Measurements from ENCODE around the gene CRHR2.
"Not testable (repeated sequence)": the region's sequence is repeated elsewhere in the genome, so short reads cannot be mapped to it uniquely, and the experiment has no call there.

The CRHR2 gene
- 0 reads per million in 2 experiments for total RNA-seq

DNA sequence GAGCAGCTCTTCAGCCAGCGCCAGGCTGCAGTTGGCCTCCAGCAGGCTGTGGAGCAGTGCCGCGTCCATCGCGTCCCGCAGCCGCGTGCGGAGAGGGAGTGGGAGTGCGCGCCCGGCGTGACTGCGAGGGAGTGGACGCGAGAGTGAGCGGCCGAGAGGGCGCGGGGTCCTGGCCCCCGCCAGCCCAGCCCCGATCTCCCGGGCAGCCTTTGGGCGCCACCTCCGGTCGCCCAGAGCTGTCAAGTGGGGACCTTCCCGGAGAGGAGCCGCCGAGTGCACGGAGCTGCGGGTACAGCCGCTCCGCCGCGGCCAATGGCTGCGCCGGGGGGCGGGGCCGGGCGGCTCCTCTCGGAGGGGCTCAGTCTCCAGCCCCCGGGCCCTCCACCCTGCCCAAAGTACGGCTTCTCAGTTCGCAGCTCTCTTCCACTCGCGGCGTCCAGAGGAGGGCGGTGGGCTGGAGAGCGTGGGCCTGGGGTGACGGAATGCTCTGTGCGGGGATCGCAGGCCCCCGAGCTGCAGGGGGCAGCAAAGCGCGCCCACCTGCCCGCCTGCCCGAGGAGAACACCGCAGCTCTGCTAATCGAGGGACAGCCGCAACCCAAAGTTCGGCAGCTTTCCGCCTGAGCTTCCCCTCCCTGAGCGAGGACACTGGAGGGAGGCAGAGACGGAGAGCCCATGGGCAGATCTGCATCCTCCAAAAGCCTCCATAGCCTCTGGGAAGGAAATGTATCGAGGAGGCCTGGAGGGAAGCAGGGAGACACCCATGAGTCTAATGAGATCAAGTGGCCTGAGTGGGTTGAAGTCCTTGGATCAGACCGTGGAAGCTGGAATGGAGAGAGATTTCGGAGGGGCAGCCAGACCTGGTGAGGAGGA lies at the start of gene CRHR2:
Gene CRHR2, minus strand, starts transcription at position 245 of the 872 bp plus-strand sequence. Its CDS starts 176 bp downstream, at position 69.
- DNase-seq (ENCODE audit: low read depth), result no peak

DNA sequence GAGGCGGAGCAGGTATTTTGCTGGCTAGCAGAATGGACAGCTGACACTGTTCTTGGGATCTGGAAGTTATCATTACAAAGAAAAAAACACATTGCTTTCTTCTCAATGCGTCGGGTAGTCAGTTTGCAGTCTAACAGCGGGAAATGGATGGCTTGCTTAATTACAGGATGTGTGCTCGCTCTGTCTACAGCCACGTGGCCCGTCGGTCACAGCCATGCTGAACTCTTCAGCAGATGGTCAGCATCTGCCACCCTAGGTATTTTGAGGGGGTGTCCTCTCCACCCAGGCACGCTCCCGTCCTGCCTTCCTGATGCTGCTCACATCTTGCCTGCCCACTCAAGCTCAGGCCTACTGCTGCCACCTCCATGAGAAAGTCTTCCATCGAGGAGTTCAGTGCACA lies 49.3 kb upstream of the CRHR2 start:
- DNase-seq (ENCODE audit: low read depth), result no peak

DNA sequence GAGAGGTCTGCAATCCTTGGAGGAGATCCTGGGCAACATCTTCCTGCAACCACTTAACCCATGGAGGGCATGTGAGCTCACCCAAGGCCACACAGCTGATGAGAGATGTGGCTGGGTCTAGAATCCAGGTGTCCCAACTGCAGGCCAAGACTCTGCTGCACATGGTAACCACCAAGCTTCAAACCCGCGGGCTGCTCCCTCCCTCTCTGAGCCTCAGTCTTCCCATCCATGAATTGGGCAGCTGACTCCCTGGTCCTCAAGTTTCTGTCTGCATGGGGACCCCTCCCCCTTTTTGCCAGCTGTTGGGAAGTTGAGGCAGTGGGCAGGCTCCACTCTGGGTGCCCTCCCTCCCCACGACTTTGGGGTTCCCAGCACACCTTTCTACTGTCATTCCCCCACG lies 48.7 kb upstream of the CRHR2 start:
- DNase-seq (ENCODE audit: low read depth), result no peak

DNA sequence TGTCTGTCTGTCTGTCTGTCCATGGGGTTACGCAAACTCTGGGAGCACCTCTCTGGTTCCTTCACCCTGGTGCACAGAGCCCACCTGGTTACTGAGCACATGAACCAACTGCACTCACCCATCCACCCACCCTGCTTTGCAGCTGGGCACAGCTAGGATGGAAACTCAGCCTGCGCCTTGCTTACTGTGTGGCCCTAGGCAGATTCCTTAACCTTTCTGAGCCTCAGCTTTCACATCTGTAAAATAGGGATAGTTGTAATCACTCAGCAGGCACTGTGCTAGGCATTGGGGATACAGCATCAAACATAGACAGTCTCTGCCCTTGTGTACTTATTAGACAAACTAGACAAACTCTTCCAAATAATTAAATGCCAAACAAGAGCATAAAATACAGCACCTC lies 47.8 kb upstream of the CRHR2 start:
- no peak for DNase-seq (ENCODE audit: low read depth)

DNA sequence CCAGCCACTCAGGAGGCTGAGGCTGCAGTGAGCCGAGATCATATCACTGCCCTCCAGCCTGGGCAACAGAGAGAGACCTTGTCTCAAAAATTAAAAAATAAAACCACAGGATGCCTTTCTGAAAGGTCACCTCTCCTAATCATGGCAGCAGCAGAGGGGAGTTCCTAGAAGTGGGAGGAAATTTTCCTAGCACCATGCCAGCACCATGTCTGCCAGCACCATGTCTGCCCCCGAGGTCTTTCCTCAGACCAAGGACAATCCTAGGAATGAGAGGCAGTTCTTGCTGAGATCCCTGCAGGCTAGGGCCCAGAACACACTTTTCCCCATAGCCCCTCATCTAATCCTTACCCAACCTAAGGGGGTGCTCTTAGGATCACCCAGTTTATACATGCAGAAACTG lies 47.4 kb upstream of the CRHR2 start:
- DNase-seq (ENCODE audit: low read depth), result no peak

DNA sequence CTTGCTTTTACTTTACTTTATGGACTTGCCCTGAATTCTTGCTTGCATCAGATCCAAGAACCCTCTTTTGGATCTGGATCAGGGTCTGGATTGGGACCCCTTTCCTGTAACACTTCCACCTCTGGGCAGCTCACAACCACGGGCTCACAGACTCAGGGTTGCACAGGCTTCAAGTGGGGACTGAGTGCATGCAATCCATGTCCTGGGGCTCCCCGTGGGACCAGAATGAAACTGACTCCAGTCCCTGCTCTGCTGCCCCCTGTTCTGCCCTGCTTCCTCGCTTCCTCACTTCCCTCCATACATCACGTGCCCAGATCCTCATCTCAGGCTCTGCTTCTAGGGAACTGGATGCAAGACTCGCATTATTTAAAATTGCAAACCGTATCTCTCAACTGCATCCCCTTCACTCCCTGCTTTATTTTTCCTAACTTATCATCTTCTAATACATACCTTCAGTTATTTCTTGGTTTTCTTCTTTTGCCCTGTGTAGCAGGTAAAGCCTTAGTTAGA lies 46.4 kb upstream of the CRHR2 start:
- no peak for DNase-seq (ENCODE audit: low read depth)

DNA sequence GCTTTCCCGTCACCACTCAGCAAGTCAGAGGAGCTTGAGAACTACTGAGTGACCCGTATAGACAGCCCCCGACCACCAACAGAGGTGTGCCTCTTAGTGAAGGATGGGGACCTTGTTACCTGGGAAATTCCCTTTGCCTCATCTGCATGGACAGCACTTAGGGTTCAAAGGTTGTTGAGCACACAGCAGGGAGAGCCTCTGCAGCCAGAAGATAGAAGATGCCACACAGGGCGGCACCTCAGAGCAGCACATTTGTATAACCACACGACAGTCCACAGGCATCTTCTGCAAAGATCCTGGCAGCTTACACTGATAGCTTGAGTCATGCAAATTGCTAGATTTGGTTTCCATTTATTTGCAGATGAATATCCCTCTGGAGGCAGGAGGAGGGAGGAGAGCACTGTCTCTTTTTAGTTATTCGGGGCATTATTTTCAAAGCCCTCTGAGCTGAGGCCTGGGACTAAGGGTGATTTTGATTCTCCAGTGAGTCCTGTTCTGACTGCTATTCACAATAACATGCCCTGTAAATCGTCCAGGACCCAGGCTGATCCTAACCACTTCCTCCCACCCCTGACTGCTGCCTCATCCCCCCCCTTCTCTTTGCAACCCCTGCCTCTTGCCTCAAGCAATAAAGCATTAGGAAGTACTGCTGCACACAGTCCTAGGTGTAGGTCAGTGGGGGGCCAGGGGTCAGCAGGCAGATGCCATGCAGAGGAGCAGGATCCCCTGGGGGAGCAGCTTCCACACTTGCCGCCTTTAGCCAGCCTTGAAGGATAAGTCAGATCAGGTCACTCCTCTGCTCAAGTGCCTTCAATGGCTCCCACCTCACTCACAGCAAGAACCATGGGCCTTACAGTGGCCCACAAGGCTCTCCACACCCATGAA lies 45.0 kb upstream of the CRHR2 start:
- peak; percentile 47 for DNase-seq (ENCODE audit: low read depth)

DNA sequence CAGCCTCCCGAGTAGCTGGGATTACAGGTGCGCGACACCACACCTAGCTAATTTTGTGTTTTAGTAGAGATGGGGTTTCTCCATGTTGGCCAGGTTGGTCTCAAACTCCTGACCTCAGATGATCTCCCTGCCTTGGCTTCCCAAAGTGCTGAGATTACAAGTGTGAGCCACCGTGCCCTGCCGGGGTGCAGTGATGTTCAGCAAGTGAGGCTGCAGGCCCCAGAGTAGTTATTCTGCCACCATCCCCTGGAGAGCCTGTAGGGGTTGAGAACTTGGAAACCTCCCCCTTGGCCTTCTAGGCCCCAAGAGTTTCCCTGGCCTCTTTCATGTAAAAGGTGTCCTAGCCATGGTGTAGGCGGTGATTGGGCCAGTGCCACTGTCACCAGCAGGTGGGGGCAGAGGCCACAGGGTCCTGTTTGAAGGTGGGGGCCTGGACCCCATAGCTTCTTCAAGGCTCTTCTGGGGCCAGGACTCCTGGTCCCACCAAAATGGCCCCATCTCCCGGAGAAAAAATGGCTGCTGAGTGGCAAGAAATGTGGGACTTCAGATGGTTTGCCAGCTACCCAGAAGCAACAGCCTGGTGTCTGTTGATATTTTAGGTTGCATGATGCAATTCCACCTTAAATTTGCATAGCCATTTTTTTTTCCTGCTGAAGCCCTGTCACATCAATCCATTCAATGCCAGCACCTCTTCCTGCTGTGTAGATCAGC lies 44.2 kb upstream of the CRHR2 start:
- DNase-seq (ENCODE audit: low read depth), result no peak

DNA sequence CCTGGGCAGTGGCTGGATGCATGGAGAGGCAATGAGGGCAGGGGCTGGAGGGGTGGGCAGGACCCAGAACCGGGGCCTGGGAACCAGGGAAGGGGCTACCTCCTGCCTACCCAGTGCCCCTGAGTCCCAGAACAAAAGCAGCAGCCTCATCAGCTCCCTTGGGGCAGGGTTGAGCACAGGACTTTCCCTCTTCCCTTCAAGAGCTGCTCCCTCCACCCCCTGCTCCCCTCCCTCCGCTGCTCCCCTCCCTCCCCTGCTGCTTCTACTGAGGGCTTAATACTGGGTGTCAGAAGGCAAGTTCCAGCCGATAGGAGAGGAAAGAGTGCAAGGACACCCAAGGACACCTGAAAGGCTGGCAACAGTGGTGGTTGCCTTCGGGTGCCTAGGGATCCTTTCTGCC lies 41.5 kb upstream of the CRHR2 start:
- DNase-seq (ENCODE audit: low read depth), result no peak

DNA sequence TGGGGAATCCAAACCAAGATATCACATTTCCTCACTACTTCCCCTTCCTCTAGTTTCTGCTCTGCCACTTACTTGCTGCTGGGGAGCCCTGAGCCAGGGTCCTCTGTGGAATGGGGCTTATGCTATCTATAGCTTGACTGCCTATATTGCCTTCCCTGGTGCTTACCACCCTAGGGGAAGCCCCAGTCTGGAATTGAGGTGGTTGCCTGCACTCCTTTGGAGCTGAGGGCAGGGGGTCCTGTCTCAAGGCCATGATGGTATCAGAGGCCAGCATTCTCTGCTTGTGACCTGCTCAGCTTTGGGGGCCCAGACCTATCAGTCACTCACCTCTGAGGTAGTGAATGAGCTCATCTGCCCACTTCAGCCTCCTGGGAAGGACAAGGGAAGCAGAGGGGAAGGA lies 40.4 kb upstream of the CRHR2 start:
- no peak for DNase-seq (ENCODE audit: low read depth)

DNA sequence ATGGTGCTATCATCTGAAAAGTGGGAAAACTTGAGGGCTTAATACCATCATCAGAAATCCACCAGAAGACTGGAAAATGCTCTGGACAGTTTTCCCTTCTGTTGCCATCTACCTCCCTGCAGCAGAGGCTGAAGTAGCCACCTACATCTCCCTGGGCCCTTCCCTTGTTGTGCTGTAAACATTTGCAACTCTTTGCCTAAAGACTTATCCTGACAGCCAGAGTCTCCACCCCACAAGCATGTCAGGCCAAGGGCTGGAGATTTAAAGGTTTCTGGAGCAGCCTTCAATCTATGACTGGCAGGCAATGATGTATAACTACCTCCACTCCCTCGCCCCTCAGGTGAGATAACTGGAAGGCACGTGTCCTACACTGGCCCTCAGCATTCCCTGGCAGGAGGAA lies 39.9 kb upstream of the CRHR2 start:
- no peak for DNase-seq (ENCODE audit: low read depth)

DNA sequence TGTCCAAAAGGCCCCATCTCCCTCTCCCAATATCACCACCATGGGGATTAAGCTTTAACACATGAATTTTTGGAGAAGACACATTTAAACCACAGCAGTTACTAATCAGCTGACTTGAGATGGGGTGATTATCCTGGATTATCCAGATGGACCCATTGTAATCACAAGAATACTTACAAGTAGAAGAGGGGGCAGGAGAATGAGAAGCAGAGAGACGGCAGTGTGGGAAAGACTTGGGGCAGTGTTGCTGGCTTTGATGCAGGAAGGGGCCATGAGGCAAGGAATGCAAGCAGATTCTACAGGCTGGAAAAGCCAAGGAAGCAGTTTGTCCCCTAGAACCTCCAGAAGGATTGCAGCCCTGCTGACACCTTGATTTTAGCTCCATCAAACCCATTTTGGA lies 39.0 kb upstream of the CRHR2 start:
- DNase-seq (ENCODE audit: low read depth), result no peak

DNA sequence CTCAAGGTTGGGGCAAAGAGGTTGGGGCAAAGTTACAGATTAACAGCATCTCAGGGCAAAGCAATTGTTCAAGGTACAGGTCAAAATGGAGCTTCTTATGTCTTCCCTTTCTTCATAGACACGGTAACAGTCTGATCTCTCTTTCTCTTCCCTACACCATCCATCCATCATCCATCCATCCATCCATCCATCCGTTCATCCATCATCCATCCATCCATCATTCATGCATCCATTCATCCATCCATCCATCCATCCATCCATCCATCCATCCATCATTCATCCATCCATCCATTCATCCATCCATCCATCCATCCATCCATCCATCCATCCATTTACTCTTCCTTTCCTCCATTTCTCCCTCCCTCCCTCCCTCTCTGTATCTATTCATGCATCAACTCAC lies 37.2 kb upstream of the CRHR2 start:
- DNase-seq (ENCODE audit: low read depth), result not testable (repeated sequence)

DNA sequence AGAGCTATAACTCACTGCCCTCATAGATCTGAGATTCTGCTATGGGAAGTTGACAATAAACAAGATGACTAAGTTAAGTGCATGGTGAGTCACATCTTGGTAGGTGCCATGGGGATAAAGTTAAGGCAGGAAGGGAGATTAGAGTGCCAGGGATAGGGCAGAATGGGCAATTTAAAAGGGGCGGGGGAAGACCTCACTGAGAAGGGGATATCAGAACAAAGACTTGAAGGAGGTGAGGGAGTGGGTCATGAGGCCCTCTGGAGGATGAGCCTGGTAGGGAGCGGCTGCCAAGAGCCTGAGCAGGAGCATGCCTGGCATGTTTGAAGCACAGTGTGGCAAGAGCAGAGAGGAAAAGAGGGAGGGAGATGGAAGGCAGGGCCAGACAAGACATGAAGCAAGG lies 34.9 kb upstream of the CRHR2 start:
- no peak for DNase-seq (ENCODE audit: low read depth)

DNA sequence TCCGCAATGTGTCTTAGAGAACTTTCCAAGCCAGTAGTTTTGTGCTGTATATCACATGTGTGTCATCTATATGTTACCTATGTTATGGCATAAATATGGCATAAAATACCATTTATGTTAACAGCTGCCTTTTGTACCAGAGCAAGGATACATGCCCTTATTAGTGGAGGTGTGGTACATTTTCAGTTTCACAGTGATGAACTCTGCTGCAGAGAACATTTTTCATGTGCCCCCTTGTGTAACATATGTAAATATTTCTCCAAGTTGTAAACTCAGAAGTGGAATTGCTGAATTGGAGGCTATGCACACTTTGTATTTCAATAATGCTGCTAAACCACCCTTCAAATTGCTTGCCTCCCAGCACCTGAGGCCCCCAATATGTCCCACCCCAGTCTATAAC lies 31.9 kb upstream of the CRHR2 start:
- no peak for DNase-seq (ENCODE audit: low read depth)

DNA sequence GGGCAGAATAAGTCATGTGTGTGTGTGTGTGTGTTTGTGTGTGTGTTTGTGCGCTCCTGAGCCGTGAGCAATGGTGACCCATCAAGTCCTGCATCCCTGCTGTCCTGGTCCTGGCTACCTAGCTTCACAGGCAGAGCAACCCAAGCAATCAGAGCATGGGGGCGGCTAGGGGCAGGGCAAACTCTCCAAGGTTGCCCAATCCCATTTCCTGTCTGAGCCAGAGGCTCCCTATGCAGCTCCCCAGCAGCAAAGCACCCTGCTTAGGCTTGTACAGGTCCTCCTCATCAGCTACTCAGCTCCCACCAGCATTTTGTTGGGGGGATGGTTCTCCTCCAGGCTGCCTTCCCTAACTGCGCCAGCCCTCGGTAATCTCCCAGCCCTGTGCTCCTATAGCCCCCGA lies 31.1 kb upstream of the CRHR2 start:
- DNase-seq (ENCODE audit: low read depth), result no peak

DNA sequence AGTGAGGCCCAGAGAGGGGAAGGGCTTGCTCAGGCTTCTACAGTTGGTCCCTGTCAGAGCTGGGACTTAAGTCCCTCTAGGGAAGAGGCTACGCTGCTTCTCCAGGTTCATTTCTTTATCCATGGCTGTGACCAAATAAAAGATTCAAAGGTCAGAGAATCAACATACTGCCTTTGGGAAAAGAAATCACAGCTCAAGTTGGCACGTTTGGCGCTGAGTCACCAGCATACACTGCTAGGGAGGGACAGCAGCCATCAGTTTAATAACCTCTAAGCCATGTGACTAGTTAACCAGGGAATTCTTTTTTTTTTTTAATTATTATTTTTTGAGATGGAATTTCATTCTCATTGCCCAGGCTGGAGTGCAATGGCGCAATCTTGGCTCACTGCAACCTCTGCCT lies 28.4 kb upstream of the CRHR2 start:
- DNase-seq (ENCODE audit: low read depth), result no peak

DNA sequence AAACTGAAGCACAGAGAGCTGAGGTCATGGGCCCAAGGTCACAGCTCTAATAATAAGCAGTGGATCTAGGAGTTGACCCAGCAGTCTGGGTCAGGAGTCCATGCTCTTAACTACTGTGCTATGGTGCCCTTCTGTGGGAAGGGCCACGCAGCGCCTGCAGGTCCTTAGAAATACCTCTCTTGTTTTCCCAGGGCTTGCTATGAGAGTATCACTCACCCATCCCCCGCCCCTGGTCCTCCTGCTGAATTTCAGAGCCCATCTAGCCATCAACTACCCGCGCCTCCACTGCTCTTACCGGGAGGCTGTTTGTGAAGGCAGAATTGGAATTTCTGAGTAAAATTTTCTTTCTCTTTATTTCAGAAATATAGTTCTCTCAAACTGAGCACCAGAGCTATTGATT lies 27.3 kb upstream of the CRHR2 start:
- DNase-seq (ENCODE audit: low read depth), result no peak

DNA sequence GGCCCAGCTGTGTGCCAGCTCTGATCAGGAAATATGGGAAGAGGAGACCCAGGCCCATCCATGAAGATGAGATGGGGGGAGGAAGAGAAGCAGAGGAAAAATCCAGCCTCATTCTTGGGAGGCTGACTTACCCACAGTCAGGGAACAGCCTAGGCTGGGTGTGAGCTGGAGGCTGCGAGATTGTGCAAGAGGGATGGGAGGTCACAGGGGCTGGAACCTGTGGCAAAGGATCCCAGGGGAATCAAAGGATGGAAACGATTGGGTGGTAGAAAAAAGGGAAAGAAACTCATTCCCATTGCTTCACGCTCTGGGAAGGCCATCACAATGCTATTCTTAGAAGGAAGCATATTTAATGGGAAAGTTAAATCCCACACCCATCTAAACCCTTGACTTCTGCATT lies 26.7 kb upstream of the CRHR2 start:
- DNase-seq (ENCODE audit: low read depth), result no peak

DNA sequence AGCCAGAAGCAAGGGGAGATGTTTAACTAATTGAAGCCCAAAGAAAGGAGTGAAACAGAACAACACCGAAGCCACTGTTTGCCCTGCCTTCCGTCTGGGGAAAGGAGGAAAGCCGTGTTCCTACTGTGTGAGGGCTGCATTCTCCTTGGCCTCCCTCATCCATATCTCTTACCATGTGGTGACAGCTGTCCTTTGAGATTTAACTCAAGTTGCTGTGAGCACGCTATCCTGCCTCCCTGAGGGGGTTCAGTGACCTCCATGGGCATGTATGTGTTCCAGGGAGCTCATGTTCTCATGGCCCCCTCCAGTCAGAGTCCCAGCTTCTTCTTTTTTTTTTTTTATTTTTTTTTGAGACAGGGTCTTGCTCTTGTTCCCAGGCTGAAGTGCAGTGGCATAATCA lies 26.2 kb upstream of the CRHR2 start:
- no peak for DNase-seq (ENCODE audit: low read depth)

DNA sequence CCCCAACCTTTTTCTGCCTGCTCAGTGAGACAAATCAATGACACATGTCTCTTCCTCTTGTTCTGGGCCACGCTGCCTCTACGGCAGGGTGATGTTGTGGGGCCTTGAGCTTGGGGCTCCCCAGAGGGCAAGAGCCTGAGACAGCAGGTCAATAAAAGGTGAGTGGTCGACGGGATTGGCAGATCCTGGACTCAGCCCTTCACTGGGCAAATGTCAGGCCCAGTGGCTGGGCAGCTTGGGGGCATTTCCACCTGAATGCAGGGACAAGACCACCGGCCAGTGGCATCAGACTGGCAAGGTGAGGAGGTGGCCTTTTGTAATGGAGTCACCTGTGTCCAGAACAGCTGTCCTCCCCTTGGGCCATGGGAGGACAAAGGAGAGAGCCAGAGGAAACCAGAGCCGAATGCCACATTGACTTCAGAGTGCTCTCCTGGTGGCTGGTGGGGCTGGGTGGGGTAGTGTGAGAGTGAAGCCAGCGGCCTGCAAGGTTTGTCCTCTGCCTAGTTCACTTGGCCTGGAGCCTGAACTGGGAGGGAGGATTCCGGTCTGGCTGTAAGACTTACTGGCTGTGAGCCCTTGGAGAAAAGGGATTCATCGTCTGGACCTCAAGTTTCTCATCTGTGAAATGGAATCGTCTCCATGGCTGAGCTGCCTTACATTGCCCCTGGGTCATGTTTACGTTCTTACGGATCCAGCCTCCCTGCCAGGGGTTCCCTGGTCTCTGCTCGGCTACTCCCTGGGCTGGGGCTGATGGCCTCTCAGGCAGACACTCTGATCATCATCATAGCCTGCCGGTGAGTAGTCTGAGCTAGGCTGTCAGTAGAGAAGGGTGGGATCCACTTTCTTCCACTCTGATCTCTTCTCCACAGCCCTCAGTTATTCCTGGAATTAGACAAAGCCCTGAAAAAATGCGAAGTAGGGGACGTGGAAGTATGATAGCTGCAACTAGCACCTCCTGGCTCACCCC lies 25.4 kb upstream of the CRHR2 start:
- DNase-seq (ENCODE audit: low read depth), result no peak

Data from T follicular helper cell (primary cell).